ENCODE data around the gene SIGLEC6. TPM values are rescaled to one million over a fixed set of nuclear protein-coding genes. Genes with fewer than 3 reads are reported as not detected.
"Not testable (repeated sequence)": the region's sequence is repeated elsewhere in the genome, so short reads cannot be mapped to it uniquely, and the experiment has no call there.

The SIGLEC6 gene
- total RNA-seq, 2 experiments from 2014 or later, result 0.15 to 0.48 TPM

- Mint-ChIP-seq H3K4me3 (no peak overlapping the region), H3K27me3 (peaks cover 27% of the 10 kb centered on the region), H3K27ac (no peak overlapping the region), H3K9me3 (no peaks in the 10 kb centered on the region), H3K4me1 (peaks cover 7% of the 10 kb centered on the region), H3K36me3 (ENCODE audit: low read depth) (no peaks in the 10 kb centered on the region)
- ChIA-PET CTCF (interaction anchor here (1.0 to 7.3 kb wide), 4 partner anchors 16 to 136 kb away, joined by 3 to 49 read pairs (median 3); no protein-coding TSS in a partner anchor), POLR2A (interaction anchor here (1.0 kb wide), 1 partner anchor 9 kb away, joined by 3 read pairs; no protein-coding TSS in a partner anchor)
- no peak for DNase-seq
Observed at GRCh38 chr19:51513968-51514367, 17.5 kb downstream of the SIGLEC6 start.

- peaks cover 20% of the 10 kb centered on the region for H3K27me3 Mint-ChIP-seq
Observed at GRCh38 chr19:51511353-51511752, 20.1 kb downstream of the SIGLEC6 start.

GRCh38 chr19:51509823-51510660 lies 21.4 kb downstream of the SIGLEC6 start:
- ChIA-PET CTCF (interaction anchor here (1.1 kb wide), 1 partner anchor 38 kb away, joined by 7 read pairs; no protein-coding TSS in a partner anchor), POLR2A (no interaction called here)
- H3K36me3 Mint-ChIP-seq (ENCODE audit: low read depth), result no peaks in the 10 kb centered on the region
- peaks cover 20% of the 10 kb centered on the region for H3K27me3 Mint-ChIP-seq
- no peaks in the 10 kb centered on the region for H3K9me3 Mint-ChIP-seq
- no peak overlapping the region for H3K4me3 Mint-ChIP-seq
- peaks cover 7% of the 10 kb centered on the region for H3K4me1 Mint-ChIP-seq
- no peak for DNase-seq
- no peak overlapping the region for H3K27ac Mint-ChIP-seq

More at GRCh38 chr19:51511353-51511752, 20.1 kb downstream of the SIGLEC6 start:
- Mint-ChIP-seq H3K4me3 (no peak overlapping the region), H3K4me1 (peaks cover 7% of the 10 kb centered on the region), H3K9me3 (no peaks in the 10 kb centered on the region), H3K27ac (no peak overlapping the region), H3K36me3 (ENCODE audit: low read depth) (no peaks in the 10 kb centered on the region)
- POLR2A ChIA-PET, result no interaction called here
- CTCF ChIA-PET, result interaction anchor here (0.7 to 7.3 kb wide), 3 partner anchors 37 to 51 kb away, joined by 3 to 49 read pairs (median 3); no protein-coding TSS in a partner anchor
- DNase-seq, result no peak

GRCh38 chr19:51508059-51508733 lies 23.3 kb downstream of the SIGLEC6 start:
- DNase-seq, result no peak
- H3K4me3 Mint-ChIP-seq, result no peak overlapping the region
- ChIA-PET CTCF (no interaction called here), POLR2A (no interaction called here)
- H3K27ac Mint-ChIP-seq, result no peak overlapping the region
- peaks cover 2% of the 10 kb centered on the region for H3K9me3 Mint-ChIP-seq
- H3K36me3 Mint-ChIP-seq (ENCODE audit: low read depth), result no peaks in the 10 kb centered on the region
- peaks cover 9% of the 10 kb centered on the region for H3K4me1 Mint-ChIP-seq
- peaks cover 13% of the 10 kb centered on the region for H3K27me3 Mint-ChIP-seq

GRCh38 chr19:51507640-51508058 lies 23.8 kb downstream of the SIGLEC6 start:
- CTCF ChIA-PET, result no interaction called here

GRCh38 chr19:51507192-51507591 lies 24.3 kb downstream of the SIGLEC6 start:
- Mint-ChIP-seq H3K4me1 (peaks cover 15% of the 10 kb centered on the region), H3K9me3 (peaks cover 6% of the 10 kb centered on the region), H3K36me3 (ENCODE audit: low read depth) (no peaks in the 10 kb centered on the region), H3K27ac (no peak overlapping the region), H3K27me3 (peaks cover 5% of the 10 kb centered on the region), H3K4me3 (no peak overlapping the region)
- CTCF ChIA-PET, result no interaction called here
- no peak for DNase-seq
- POLR2A ChIA-PET, result no interaction called here

More at GRCh38 chr19:51507640-51508058, 23.8 kb downstream of the SIGLEC6 start:
- Mint-ChIP-seq H3K9me3 (peaks cover 6% of the 10 kb centered on the region), H3K4me3 (no peak overlapping the region), H3K27ac (no peak overlapping the region), H3K4me1 (peaks cover 14% of the 10 kb centered on the region), H3K27me3 (peaks cover 9% of the 10 kb centered on the region), H3K36me3 (ENCODE audit: low read depth) (no peaks in the 10 kb centered on the region)
- DNase-seq, result no peak
- POLR2A ChIA-PET, result no interaction called here

- H3K27me3 Mint-ChIP-seq, result peaks cover 2% of the 10 kb centered on the region
- H3K27ac Mint-ChIP-seq, result no peak overlapping the region
- no peak for DNase-seq
- POLR2A ChIA-PET, result no interaction called here
- peaks cover 21% of the 10 kb centered on the region for H3K4me1 Mint-ChIP-seq
- CTCF ChIA-PET, result interaction anchor here (1.1 to 1.5 kb wide), 2 partner anchors 33 to 88 kb away, joined by 3 to 5 read pairs; partner anchors contain the start of gene SIGLEC10
- no peak overlapping the region for H3K4me3 Mint-ChIP-seq
- peaks cover 6% of the 10 kb centered on the region for H3K9me3 Mint-ChIP-seq
- no peaks in the 10 kb centered on the region for H3K36me3 Mint-ChIP-seq (ENCODE audit: low read depth)
Observed at GRCh38 chr19:51505904-51506303, 25.6 kb downstream of the SIGLEC6 start.

- peaks cover 6% of the 10 kb centered on the region for H3K9me3 Mint-ChIP-seq
- ChIA-PET POLR2A (interaction anchor here (1.5 kb wide), 1 partner anchor 10 kb away, joined by 3 read pairs; no protein-coding TSS in a partner anchor), CTCF (no interaction called here)
- no peaks in the 10 kb centered on the region for H3K36me3 Mint-ChIP-seq (ENCODE audit: low read depth)
- H3K4me3 Mint-ChIP-seq, result no peak overlapping the region
- no peak for DNase-seq
- no peak overlapping the region for H3K27ac Mint-ChIP-seq
- H3K4me1 Mint-ChIP-seq, result peaks cover 21% of the 10 kb centered on the region
- no peaks in the 10 kb centered on the region for H3K27me3 Mint-ChIP-seq
Observed at GRCh38 chr19:51503896-51504295, 27.6 kb downstream of the SIGLEC6 start.

- no peaks in the 10 kb centered on the region for H3K36me3 Mint-ChIP-seq (ENCODE audit: low read depth)
- peaks cover 23% of the 10 kb centered on the region for H3K4me1 Mint-ChIP-seq
- H3K4me3 Mint-ChIP-seq, result no peak overlapping the region
- CTCF ChIA-PET, result interaction anchor here (0.7 kb wide), 1 partner anchor 12 kb away, joined by 3 read pairs; no protein-coding TSS in a partner anchor
- peaks cover 2% of the 10 kb centered on the region for H3K27me3 Mint-ChIP-seq
- no peak overlapping the region for H3K27ac Mint-ChIP-seq
- peaks cover 6% of the 10 kb centered on the region for H3K9me3 Mint-ChIP-seq
- POLR2A ChIA-PET, result no interaction called here
- DNase-seq, result no peak
Observed at GRCh38 chr19:51503286-51503817, 28.1 kb downstream of the SIGLEC6 start.

GRCh38 chr19:51501594-51502263 lies 29.7 kb downstream of the SIGLEC6 start, which contains the start of gene SIGLEC12:
Gene SIGLEC12 (minus strand): TSS chr19:51501800. CDS start chr19:51501733, 67 bp downstream.
- H3K9me3 Mint-ChIP-seq, result peaks cover 6% of the 10 kb centered on the region
- H3K4me1 Mint-ChIP-seq, result peaks cover 23% of the 10 kb centered on the region
- peak; percentile 45 for DNase-seq
- H3K4me3 Mint-ChIP-seq, result peak within 1 kb of the TSS; percentile 61
- CTCF ChIA-PET, result no interaction called here
- POLR2A ChIA-PET, result no interaction called here
- H3K27ac Mint-ChIP-seq, result peak within 1 kb of the TSS; percentile 46
- H3K36me3 Mint-ChIP-seq (ENCODE audit: low read depth), result no peaks in the 10 kb centered on the region
- H3K27me3 Mint-ChIP-seq, result peaks cover 5% of the 10 kb centered on the region

GRCh38 chr19:51500931-51501330 lies 30.5 kb downstream of the SIGLEC6 start:
- H3K36me3 Mint-ChIP-seq (ENCODE audit: low read depth); POLR2A ChIA-PET; H3K9me3 Mint-ChIP-seq; DNase-seq; H3K27me3 Mint-ChIP-seq; CTCF ChIA-PET: not testable (repeated sequence)
- peak overlapping the region; percentile 61 for H3K4me3 Mint-ChIP-seq
- peak overlapping the region; percentile 46 for H3K27ac Mint-ChIP-seq
- peaks cover 23% of the 10 kb centered on the region for H3K4me1 Mint-ChIP-seq

- no peaks in the 10 kb centered on the region for H3K36me3 Mint-ChIP-seq (ENCODE audit: low read depth)
- no peak overlapping the region for H3K27ac Mint-ChIP-seq
- peaks cover 21% of the 10 kb centered on the region for H3K27me3 Mint-ChIP-seq
- peaks cover 9% of the 10 kb centered on the region for H3K9me3 Mint-ChIP-seq
- POLR2A ChIA-PET, result no interaction called here
- DNase-seq, result no peak
- no peak overlapping the region for H3K4me3 Mint-ChIP-seq
- peaks cover 16% of the 10 kb centered on the region for H3K4me1 Mint-ChIP-seq
- CTCF ChIA-PET, result no interaction called here
Observed at GRCh38 chr19:51497666-51498065, 33.8 kb downstream of the SIGLEC6 start.

All from activated CD4-positive, alpha-beta memory T cell treated with anti-CD3 and anti-CD28 coated beads, Interleukin-2, amount 10 ng/mL, durations not matched to agents 7 days and 5 days (primary cell).